GM23248 (cell line): Measurements from ENCODE around the gene B3GALNT1. TPM values are rescaled to one million over a fixed set of nuclear protein-coding genes. Genes with fewer than 3 reads are reported as not detected.
A peak's percentile ranks its signal among the peaks of the same experiment; 100 is the strongest.

ENCODE experiments used
- DNase-seq: peaks from one replicate; pipeline ENCODE4 v3.0.0-alpha.2; 2015
- H2AFZ ChIP-seq: fragments of 200-600 bp; sonication (generic); 2 replicates; pipeline ENCODE4 v1.6.1; 2016; ENCODE audit warnings: antibody characterized with exemption
- H3F3A ChIP-seq: fragments of 200-600 bp; sonication (generic); 2 replicates; pipeline ENCODE4 v1.6.1; 2016; ENCODE audit warnings: mild to moderate bottlenecking, antibody characterized with exemption, mixed run types; ENCODE audit not compliant: insufficient read depth
- H3K27ac ChIP-seq: fragments of 200-600 bp; sonication (generic); 2 replicates; pipeline ENCODE4 v1.5.1; 2016; ENCODE audit warnings: mild to moderate bottlenecking
- H3K27me3 ChIP-seq: fragments of 200-600 bp; sonication (generic); replicated peaks from 2 replicates; pipeline ENCODE4 v1.6.1; 2016; ENCODE audit warnings: mild to moderate bottlenecking; ENCODE audit not compliant: insufficient read depth
- H3K36me3 ChIP-seq: fragments of 200-600 bp; sonication (generic); 2 replicates; pipeline ENCODE4 v1.6.1; 2016; ENCODE audit warnings: low read depth, mild to moderate bottlenecking
- H3K4me1 ChIP-seq: fragments of 200-600 bp; sonication (generic); 2 replicates; pipeline ENCODE4 v1.6.1; 2016; ENCODE audit warnings: mild to moderate bottlenecking; ENCODE audit not compliant: insufficient read depth
- H3K4me2 ChIP-seq: fragments of 200-600 bp; sonication (generic); one replicate; pipeline ENCODE4 v1.6.1; 2016; ENCODE audit warnings: mild to moderate bottlenecking; ENCODE audit not compliant: unreplicated experiment
- H3K4me3 ChIP-seq: fragments of 200-600 bp; sonication (generic); 2 replicates; pipeline ENCODE4 v1.5.1; 2016; ENCODE audit warnings: mild to moderate bottlenecking
- H3K79me2 ChIP-seq: fragments of 200-600 bp; sonication (generic); 2 replicates; pipeline ENCODE4 v1.6.1; 2016; ENCODE audit warnings: mild to moderate bottlenecking; ENCODE audit not compliant: insufficient read depth
- H3K9ac ChIP-seq: fragments of 200-600 bp; sonication (generic); 2 replicates; pipeline ENCODE4 v1.6.1; 2016; ENCODE audit warnings: mild to moderate bottlenecking
- H3K9me2 ChIP-seq: fragments of 200-600 bp; sonication (generic); 2 replicates; pipeline ENCODE4 v1.6.1; 2016; ENCODE audit warnings: mixed run types, mild to moderate bottlenecking, moderate library complexity; ENCODE audit not compliant: insufficient read depth
- H3K9me3 ChIP-seq: fragments of 200-600 bp; sonication (generic); one replicate; pipeline ENCODE4 v1.6.1; 2017; ENCODE audit warnings: low read depth
- H4K20me1 ChIP-seq: fragments of 200-600 bp; sonication (generic); 2 replicates; pipeline ENCODE4 v1.6.0; 2016; ENCODE audit not compliant: insufficient read depth
- EZH2 ChIP-seq: fragments of 200-600 bp; sonication (generic); IDR thresholded peaks from 2 replicates; pipeline ENCODE4 v1.6.1; 2018; ENCODE audit warnings: antibody characterized with exemption, mild to moderate bottlenecking; ENCODE audit not compliant: insufficient read depth, poor library complexity, severe bottlenecking
- EZH2phosphoT487 ChIP-seq: fragments of 200-600 bp; sonication (generic); IDR thresholded peaks from 2 replicates; pipeline ENCODE4 v1.6.1; 2018; ENCODE audit warnings: antibody characterized with exemption, moderate library complexity, mild to moderate bottlenecking, low read depth; ENCODE audit not compliant: insufficient read depth
- WGBS, 2 experiments: methylation state at CpG; one replicate each; pipeline ENCODE4 v1.1.6; 2015 to 2017; ENCODE audit warnings: low lambda C conversion rate in 2 of 2, low coverage in 1 of 2; ENCODE audit errors: missing lambda C conversion rate in 2 of 2; 5-methylcytosine and 5-hydroxymethylcytosine counted together
- in situ Hi-C: fragments of 300-500 bp; cut with MboI; formaldehyde crosslinking; loops from 2 replicates; pipeline ENCODE4 v1.15.0; 2020
- polyA plus RNA-seq: library from polyadenylated mRNA; unstranded; fragments of >200 nt; fragmentation: Nextera tagmentation; extraction: Ambion mirVana; gene quantifications from 2 replicates; pipeline ENCODE4 v1.2.1, GENCODE V29; 2016
- total RNA-seq: library from RNA; depleted of rRNA; stranded (reverse); fragments of >200 nt; shearing (Covaris generic); gene quantifications from 2 replicates; pipeline ENCODE4 v1.2.3, GENCODE V29; 2014

B3GALNT1 gene
- total and polyA plus RNA-seq, 2 experiments from 2014 or later = 5.9 to 8.1 TPM

DNA sequence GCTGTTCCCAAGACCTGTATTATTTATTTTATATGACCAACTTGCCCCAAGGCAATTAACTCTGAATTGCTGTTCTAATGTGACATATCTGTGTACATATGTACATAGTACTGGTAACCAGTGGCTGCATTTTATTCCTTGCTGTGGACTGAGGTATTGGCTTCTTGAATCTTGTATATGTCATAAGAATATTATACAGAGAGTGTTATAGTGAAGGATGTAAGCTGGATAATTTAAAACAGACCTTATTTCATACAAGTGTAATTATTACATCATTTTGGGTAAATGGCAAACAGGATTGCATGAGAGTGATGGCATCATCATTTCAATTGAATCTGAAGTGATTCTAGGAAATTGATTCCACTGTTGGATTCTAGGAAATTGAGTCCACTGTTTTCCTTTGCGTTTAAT is 32.9 kb downstream of the B3GALNT1 start:
- Histone ChIP-seq H3K4me1 (peaks cover 16% of the 10 kb centered on the region), H3K9me2 (no peaks in the 10 kb centered on the region), H3K4me3 (no peak overlapping the region), H3K27me3 (no peaks in the 10 kb centered on the region), H4K20me1 (no peaks in the 10 kb centered on the region), H3K27ac (no peak overlapping the region), H3K9ac (no peak overlapping the region), H2AFZ (no peak overlapping the region), H3K4me2 (no peak overlapping the region), H3K36me3 (no peaks in the 10 kb centered on the region), H3F3A (no peaks in the 10 kb centered on the region), H3K79me2 (no peaks in the 10 kb centered on the region), H3K9me3 (no peaks in the 10 kb centered on the region)
- WGBS, 2 experiments = 11 to 19% methylated on average over 1 of the region's 1 CpG
- DNase-seq = no peak
- in situ Hi-C loops = no loop called here
- no peak for TF ChIP-seq EZH2phosphoT487
- TF ChIP-seq EZH2 = no peak

DNA sequence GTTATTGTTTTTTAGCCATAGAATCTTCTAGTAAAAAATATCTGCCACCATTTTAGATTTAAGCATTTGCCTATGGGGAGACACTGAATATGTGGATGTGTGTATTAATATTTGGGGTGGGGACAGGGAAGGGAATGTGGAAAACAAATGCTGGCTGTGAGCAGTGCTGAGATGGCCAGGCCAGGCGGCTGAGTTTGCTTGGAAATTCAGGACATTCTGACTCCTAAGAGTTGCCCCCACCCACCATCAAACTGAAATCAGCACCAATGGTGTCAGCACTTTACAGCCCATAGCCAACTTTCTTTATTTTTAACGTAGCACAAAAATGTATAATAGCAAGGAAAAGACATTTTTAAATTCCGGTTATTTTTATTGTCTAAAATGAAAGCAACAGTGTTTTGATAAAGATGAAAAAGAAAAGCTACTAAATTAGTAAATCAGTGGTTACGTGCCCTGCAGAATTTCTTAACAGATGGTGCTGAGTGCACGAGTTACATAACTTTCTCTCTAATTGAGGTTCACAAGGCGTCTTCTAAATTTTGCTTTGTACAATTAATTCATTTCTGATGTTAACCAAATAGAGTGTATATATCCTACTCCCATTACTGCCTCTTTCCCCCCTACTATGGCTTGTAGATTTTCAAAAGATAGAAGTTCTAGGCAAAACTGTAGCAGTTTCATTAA is 34.0 kb downstream of the B3GALNT1 start:
- DNase-seq = no peak
- no peaks in the 10 kb centered on the region for H3K79me2 ChIP-seq
- H3K4me3 ChIP-seq = no peak overlapping the region
- WGBS, 2 experiments = 42 to 51% methylated on average over 6 of the region's 6 CpGs
- TF ChIP-seq EZH2 (no peak), EZH2phosphoT487 (no peak)
- H3K36me3 ChIP-seq = no peaks in the 10 kb centered on the region
- H3K9ac ChIP-seq = no peak overlapping the region
- H3K9me3 ChIP-seq = no peaks in the 10 kb centered on the region
- H3K4me2 ChIP-seq = no peak overlapping the region
- no peak overlapping the region for H3K27ac ChIP-seq
- H3K9me2 ChIP-seq = no peaks in the 10 kb centered on the region
- no peaks in the 10 kb centered on the region for H4K20me1 ChIP-seq
- no peaks in the 10 kb centered on the region for H3F3A ChIP-seq
- H3K4me1 ChIP-seq = peaks cover 16% of the 10 kb centered on the region
- in situ Hi-C loops = no loop called here
- H2AFZ ChIP-seq = no peak overlapping the region
- H3K27me3 ChIP-seq = no peaks in the 10 kb centered on the region

DNA sequence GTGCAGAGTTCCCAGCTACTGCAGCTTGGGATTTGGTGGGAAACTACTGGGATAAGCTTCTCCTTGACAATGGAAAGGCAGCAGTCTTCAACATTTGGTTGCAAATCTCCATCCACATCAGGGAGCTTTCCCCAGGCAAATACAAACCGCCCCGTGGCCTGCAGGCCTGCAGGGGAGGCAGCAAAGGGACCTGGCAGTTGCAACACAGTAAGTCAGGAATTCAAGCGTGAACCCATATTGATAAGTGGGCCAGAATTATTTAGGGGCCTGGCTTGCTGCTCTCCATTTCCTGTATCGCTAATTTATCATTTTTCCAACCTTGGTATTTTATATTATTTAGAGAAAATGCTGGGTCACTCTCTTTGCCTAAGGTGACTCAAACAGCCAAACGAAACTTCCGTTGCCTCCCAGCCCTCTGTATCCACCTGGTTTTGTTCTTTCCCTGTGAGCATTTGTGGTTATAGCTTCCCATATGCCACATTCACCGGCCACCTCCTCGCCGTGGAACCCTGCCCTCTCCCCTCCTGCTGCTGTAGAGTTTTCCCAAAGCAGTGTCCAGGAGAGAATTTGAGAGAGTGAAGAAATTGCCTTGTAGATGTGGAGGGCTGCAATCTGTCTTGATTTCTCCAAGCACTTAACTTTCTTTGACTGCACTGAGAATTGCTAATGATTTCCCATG is 34.8 kb downstream of the B3GALNT1 start:
- no peaks in the 10 kb centered on the region for H3K27me3 ChIP-seq
- no peaks in the 10 kb centered on the region for H3F3A ChIP-seq
- in situ Hi-C loops = no loop called here
- H3K79me2 ChIP-seq = no peaks in the 10 kb centered on the region
- H3K4me3 ChIP-seq = no peak overlapping the region
- peak overlapping the region; percentile 50 for H3K4me2 ChIP-seq
- H3K4me1 ChIP-seq = peaks cover 16% of the 10 kb centered on the region
- H3K27ac ChIP-seq = 0 out of 2 replicates have a peak overlapping the region, but pooled peaks have one; percentile 16
- no peak for TF ChIP-seq EZH2
- TF ChIP-seq EZH2phosphoT487 = no peak
- no peak overlapping the region; the same call in 1 of the 2 replicates for H2AFZ ChIP-seq
- 92 to 93% methylated on average over 9 of the region's 9 CpGs for WGBS, 2 experiments
- no peaks in the 10 kb centered on the region for H3K9me3 ChIP-seq
- H3K36me3 ChIP-seq = no peaks in the 10 kb centered on the region
- no peak for DNase-seq
- H4K20me1 ChIP-seq = no peaks in the 10 kb centered on the region
- no peaks in the 10 kb centered on the region for H3K9me2 ChIP-seq
- no peak overlapping the region for H3K9ac ChIP-seq

DNA sequence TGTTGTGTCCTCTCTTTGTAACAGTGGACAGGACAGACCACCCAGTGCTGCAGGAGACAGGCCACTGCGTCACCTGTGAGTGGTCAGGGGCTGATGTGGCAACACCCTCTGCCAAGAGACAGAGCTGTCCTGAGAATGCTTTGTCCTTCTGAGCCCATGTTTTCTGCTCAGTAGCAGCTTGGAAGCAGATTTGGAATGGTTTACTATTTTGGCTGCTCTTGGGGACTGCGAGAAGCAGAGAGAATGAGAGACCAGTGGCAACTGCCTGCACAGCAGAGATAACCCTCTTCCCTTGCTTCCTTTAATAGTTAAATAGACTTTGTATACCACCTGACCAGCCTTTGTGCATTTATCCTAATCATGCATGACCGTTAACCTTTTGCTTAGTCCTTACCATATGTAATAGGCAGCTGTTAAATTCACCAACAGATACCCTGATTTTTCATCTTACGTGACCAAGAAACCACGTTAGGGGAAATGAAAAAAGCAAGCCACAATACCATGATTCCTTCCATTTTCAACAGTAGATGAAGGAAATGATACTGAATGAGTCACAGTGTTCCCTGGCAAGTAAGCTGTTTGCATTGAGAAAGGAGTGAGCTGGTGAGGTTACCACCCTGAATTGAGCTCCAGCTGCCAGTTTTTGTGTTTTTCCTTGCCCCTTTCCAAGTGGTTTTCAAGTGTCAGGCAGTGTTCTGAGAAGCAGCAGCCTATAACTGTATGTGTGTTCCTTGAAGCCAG is 35.5 kb downstream of the B3GALNT1 start:
- Histone ChIP-seq H3K9ac (no peak overlapping the region), H3K27ac (0 out of 2 replicates have a peak overlapping the region, but pooled peaks have one; percentile 16)

More for the DNA sequence above, 35.5 kb downstream of the B3GALNT1 start:
- peak; percentile 82 for DNase-seq
- TF ChIP-seq EZH2phosphoT487 (no peak), EZH2 (no peak)
- no peaks in the 10 kb centered on the region for H4K20me1 ChIP-seq
- in situ Hi-C loops = no loop called here
- no peaks in the 10 kb centered on the region for H3F3A ChIP-seq
- H3K27me3 ChIP-seq = no peaks in the 10 kb centered on the region
- H2AFZ ChIP-seq = peak overlapping the region; percentile 17; the same call in 1 of the 2 replicates
- 20% methylated on average over 5 of the region's 5 CpGs for WGBS, 2 experiments
- H3K4me2 ChIP-seq = peak overlapping the region; percentile 50
- H3K4me3 ChIP-seq = no peak overlapping the region
- no peaks in the 10 kb centered on the region for H3K9me3 ChIP-seq
- H3K4me1 ChIP-seq = peaks cover 16% of the 10 kb centered on the region
- no peaks in the 10 kb centered on the region for H3K9me2 ChIP-seq
- H3K79me2 ChIP-seq = no peaks in the 10 kb centered on the region
- H3K36me3 ChIP-seq = no peaks in the 10 kb centered on the region
